H9 (cell line): ENCODE results near the gene NCAM1. TPM values are rescaled to one million over a fixed set of nuclear protein-coding genes. Genes with fewer than 3 reads are reported as not detected.

ENCODE experiments used
- DNase-seq: peaks from one replicate; pipeline ENCODE4 v3.0.0-alpha.2; 2017
- H2AFZ ChIP-seq: one replicate; pipeline ENCODE4 v1.6.1; 2013; ENCODE audit warnings: mild to moderate bottlenecking, low read length, control low read depth, moderate library complexity
- H2AK5ac ChIP-seq: 2 replicates; pipeline ENCODE4 v1.6.1; 2013; ENCODE audit warnings: low read length, control low read depth, mixed read lengths; ENCODE audit not compliant: insufficient read length
- H2BK120ac ChIP-seq: one replicate; pipeline ENCODE4 v1.6.1; 2013; ENCODE audit warnings: low read depth, mild to moderate bottlenecking, low read length, control low read depth, inconsistent platforms; ENCODE audit not compliant: poor library complexity, severe bottlenecking
- H2BK12ac ChIP-seq: 2 replicates; pipeline ENCODE4 v1.6.1; 2013; ENCODE audit warnings: low read length, control low read depth, mixed read lengths, low read depth; ENCODE audit not compliant: insufficient read length
- H2BK15ac ChIP-seq: 2 replicates; pipeline ENCODE4 v1.6.1; 2013; ENCODE audit warnings: low read depth, low read length, control low read depth
- H2BK20ac ChIP-seq: one replicate; pipeline ENCODE4 v1.6.1; 2013; ENCODE audit warnings: low read depth, mild to moderate bottlenecking, low read length, control low read depth, inconsistent platforms; ENCODE audit not compliant: poor library complexity, severe bottlenecking
- H2BK5ac ChIP-seq: 2 replicates; pipeline ENCODE4 v1.6.1; 2013; ENCODE audit warnings: low read length, control low read depth, mixed read lengths; ENCODE audit not compliant: insufficient read length
- H3K14ac ChIP-seq: 2 replicates; pipeline ENCODE4 v1.6.1; 2013; ENCODE audit warnings: low read length, control low read depth; ENCODE audit not compliant: insufficient read depth
- H3K18ac ChIP-seq: 2 replicates; pipeline ENCODE4 v1.6.1; 2013; ENCODE audit warnings: low read depth, mild to moderate bottlenecking, mixed read lengths, low read length, control low read depth; ENCODE audit not compliant: insufficient read length
- H3K23ac ChIP-seq: 2 replicates; pipeline ENCODE4 v1.6.1; 2013; ENCODE audit warnings: low read length, control low read depth, mixed read lengths, low read depth; ENCODE audit not compliant: insufficient read length
- H3K23me2 ChIP-seq: 2 replicates; pipeline ENCODE4 v1.6.1; 2013; ENCODE audit warnings: low read depth, mild to moderate bottlenecking, mixed read lengths, low read length, control low read depth; ENCODE audit not compliant: insufficient read length, poor library complexity, severe bottlenecking
- H3K27ac ChIP-seq: 2 replicates; pipeline ENCODE4 v1.5.1; 2013; ENCODE audit warnings: low read length, control low read depth, mixed read lengths, low read depth; ENCODE audit not compliant: insufficient read length
- H3K27me3 ChIP-seq: 2 replicates; pipeline ENCODE4 v1.6.1; 2013; ENCODE audit warnings: low read length, control low read depth, inconsistent platforms; ENCODE audit not compliant: insufficient read depth
- H3K4ac ChIP-seq: 2 replicates; pipeline ENCODE4 v1.6.1; 2013; ENCODE audit warnings: low read depth, mild to moderate bottlenecking, control low read depth, inconsistent platforms, low read length, moderate library complexity
- H3K4me1 ChIP-seq: 2 replicates; pipeline ENCODE4 v1.6.1; 2013; ENCODE audit warnings: low read length, control low read depth, inconsistent platforms; ENCODE audit not compliant: insufficient read depth
- H3K4me2 ChIP-seq: 2 replicates; pipeline ENCODE4 v1.6.1; 2013; ENCODE audit warnings: low read length, control low read depth, mixed read lengths; ENCODE audit not compliant: insufficient read length, insufficient read depth
- H3K56ac ChIP-seq: 2 replicates; pipeline ENCODE4 v1.6.1; 2013; ENCODE audit warnings: low read depth, mild to moderate bottlenecking, mixed read lengths, low read length, control low read depth; ENCODE audit not compliant: insufficient read length
- H3K79me1 ChIP-seq: 2 replicates; pipeline ENCODE4 v1.6.1; 2013; ENCODE audit warnings: low read depth, mild to moderate bottlenecking, moderate library complexity, low read length, control low read depth, inconsistent platforms; ENCODE audit not compliant: insufficient read depth, poor library complexity, severe bottlenecking
- H3K79me2 ChIP-seq: 2 replicates; pipeline ENCODE4 v1.6.1; 2013; ENCODE audit warnings: low read length, control low read depth, inconsistent platforms; ENCODE audit not compliant: insufficient read depth
- H3K9ac ChIP-seq: 2 replicates; pipeline ENCODE4 v1.6.1; 2013; ENCODE audit warnings: low read length, control low read depth, mixed read lengths; ENCODE audit not compliant: insufficient read length; ENCODE audit errors: extremely low read depth
- H3K9me3 ChIP-seq: one replicate; pipeline ENCODE4 v1.6.1; 2013; ENCODE audit warnings: low read depth, low read length, inconsistent platforms; ENCODE audit not compliant: control insufficient read depth
- H3T11ph ChIP-seq: one replicate; pipeline ENCODE4 v1.6.1; 2013; ENCODE audit warnings: mild to moderate bottlenecking, low read length, control low read depth, inconsistent platforms
- H4K20me1 ChIP-seq: one replicate; pipeline ENCODE4 v1.6.1; 2013; ENCODE audit not compliant: control insufficient read depth, insufficient read length, insufficient read depth
- H4K5ac ChIP-seq: 2 replicates; pipeline ENCODE4 v1.6.1; 2013; ENCODE audit warnings: low read depth, mild to moderate bottlenecking, mixed read lengths, low read length, control low read depth; ENCODE audit not compliant: insufficient read length
- H4K8ac ChIP-seq: replicated peaks from 2 replicates; pipeline ENCODE4 v1.6.1; 2013; ENCODE audit warnings: low read length, control low read depth, mixed read lengths, low read depth; ENCODE audit not compliant: insufficient read length
- H4K91ac ChIP-seq: 2 replicates; pipeline ENCODE4 v1.6.1; 2013; ENCODE audit warnings: low read depth, mild to moderate bottlenecking, moderate library complexity, mixed read lengths, low read length, control low read depth; ENCODE audit not compliant: insufficient read length
- H3K27ac Mint-ChIP-seq, 3 experiments: 2 replicates in 2 of 3; 3 replicates in 1 of 3; pipeline ENCODE4 v1.8.0; 2020 to 2021; ENCODE audit warnings: mixed read lengths in 3 of 3, mild to moderate bottlenecking in 1 of 3, moderate library complexity in 1 of 3
- H3K27me3 Mint-ChIP-seq: 2 replicates; pipeline ENCODE4 v1.8.0; 2021; ENCODE audit warnings: low read depth, mild to moderate bottlenecking, moderate library complexity, mixed read lengths
- H3K36me3 Mint-ChIP-seq, 3 experiments: 2 replicates in 2 of 3; 3 replicates in 1 of 3; pipeline ENCODE4 v1.8.0; 2020 to 2021; ENCODE audit warnings: low read depth in 3 of 3, mixed read lengths in 3 of 3; ENCODE audit not compliant: insufficient read depth in 1 of 3
- H3K4me1 Mint-ChIP-seq, 2 experiments: 2 replicates each; pipeline ENCODE4 v1.8.0; 2020; ENCODE audit warnings: mixed read lengths in 2 of 2
- H3K4me3 Mint-ChIP-seq, 2 experiments: 2 replicates in 1 of 2; 3 replicates in 1 of 2; pipeline ENCODE4 v1.8.0; 2020 to 2021; ENCODE audit warnings: mild to moderate bottlenecking in 2 of 2, mixed read lengths in 2 of 2, moderate library complexity in 1 of 2
- H3K9me3 Mint-ChIP-seq, 2 experiments: 2 replicates in 1 of 2; 3 replicates in 1 of 2; pipeline ENCODE4 v1.8.0; 2020; ENCODE audit warnings: mild to moderate bottlenecking in 2 of 2, mixed read lengths in 2 of 2, moderate library complexity in 1 of 2
- WGBS: extraction: QIAGEN DNeasy Blood & Tissue Kit; methylation state at CpG from one replicate; pipeline ENCODE4 v1.1.7; 2013; ENCODE audit warnings: missing lambda C conversion rate, low lambda C conversion rate, mixed read lengths; ENCODE audit not compliant: insufficient read length; ENCODE audit errors: extremely low coverage; 5-methylcytosine and 5-hydroxymethylcytosine counted together
- total RNA-seq: library from RNA; stranded (reverse); gene quantifications from 2 replicates; pipeline ENCODE4 v1.2.1, GENCODE V29; 2021
- TF ChIP-seq, protein P1 (sequence below): fragments of 200-600 bp; sonication (generic); conservative IDR thresholded peaks from 3 replicates; pipeline ENCODE4 v1.8.0; 2021; ENCODE audit warnings: antibody characterized with exemption, mild to moderate bottlenecking

Gene NCAM1
- total RNA-seq, 1 experiment from 2014 or later, result 2.5 TPM

DNA sequence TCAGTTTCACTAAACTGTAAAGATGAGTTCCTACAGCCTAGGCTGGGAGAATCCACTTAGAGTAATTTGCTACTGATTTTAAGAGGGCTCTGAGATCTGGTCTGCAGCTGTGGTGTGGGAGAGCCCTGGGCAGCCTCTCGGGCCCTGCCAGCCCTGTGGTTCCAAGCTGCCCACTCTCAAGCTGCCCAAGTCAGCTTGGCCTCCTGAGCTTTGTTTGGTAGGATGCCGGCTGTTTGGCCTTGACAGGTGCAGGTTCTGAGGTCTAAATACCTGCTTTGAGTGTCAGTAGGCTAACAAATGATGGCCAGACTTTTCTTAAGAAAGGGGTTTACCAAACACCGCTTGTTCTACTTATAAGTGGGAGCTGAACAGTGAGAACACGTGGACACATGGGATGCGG, 219.9 kb downstream of the NCAM1 start:
- no peaks in the 10 kb centered on the region for H3K79me2 ChIP-seq
- no peak overlapping the region for H2AK5ac ChIP-seq
- H3K4me1 ChIP-seq, result peaks cover 4% of the 10 kb centered on the region; the same call in 1 of the 2 replicates
- H3K9ac ChIP-seq, result no peak overlapping the region
- H4K20me1 ChIP-seq, result no peaks in the 10 kb centered on the region
- no peak overlapping the region for H3K4me3 Mint-ChIP-seq
- no peaks in the 10 kb centered on the region for H3K9me3 ChIP-seq
- no peak overlapping the region for H3K4me2 ChIP-seq
- DNase-seq, result no peak
- H3K4ac ChIP-seq, result no peak overlapping the region
- no peaks in the 10 kb centered on the region for H3K36me3 Mint-ChIP-seq
- H3K4me1 Mint-ChIP-seq, result peaks cover 26 to 29% of the 10 kb centered on the region in 2 experiments
- H4K5ac ChIP-seq, result no peak overlapping the region
- H3K18ac ChIP-seq, result no peak overlapping the region
- no peaks in the 10 kb centered on the region for H3K23me2 ChIP-seq
- no peaks in the 10 kb centered on the region for H3K27me3 ChIP-seq
- no peak overlapping the region for H2BK12ac ChIP-seq
- H3K23ac ChIP-seq, result no peak overlapping the region
- H2BK20ac ChIP-seq, result no peak overlapping the region
- TF ChIP-seq, protein P1, sequence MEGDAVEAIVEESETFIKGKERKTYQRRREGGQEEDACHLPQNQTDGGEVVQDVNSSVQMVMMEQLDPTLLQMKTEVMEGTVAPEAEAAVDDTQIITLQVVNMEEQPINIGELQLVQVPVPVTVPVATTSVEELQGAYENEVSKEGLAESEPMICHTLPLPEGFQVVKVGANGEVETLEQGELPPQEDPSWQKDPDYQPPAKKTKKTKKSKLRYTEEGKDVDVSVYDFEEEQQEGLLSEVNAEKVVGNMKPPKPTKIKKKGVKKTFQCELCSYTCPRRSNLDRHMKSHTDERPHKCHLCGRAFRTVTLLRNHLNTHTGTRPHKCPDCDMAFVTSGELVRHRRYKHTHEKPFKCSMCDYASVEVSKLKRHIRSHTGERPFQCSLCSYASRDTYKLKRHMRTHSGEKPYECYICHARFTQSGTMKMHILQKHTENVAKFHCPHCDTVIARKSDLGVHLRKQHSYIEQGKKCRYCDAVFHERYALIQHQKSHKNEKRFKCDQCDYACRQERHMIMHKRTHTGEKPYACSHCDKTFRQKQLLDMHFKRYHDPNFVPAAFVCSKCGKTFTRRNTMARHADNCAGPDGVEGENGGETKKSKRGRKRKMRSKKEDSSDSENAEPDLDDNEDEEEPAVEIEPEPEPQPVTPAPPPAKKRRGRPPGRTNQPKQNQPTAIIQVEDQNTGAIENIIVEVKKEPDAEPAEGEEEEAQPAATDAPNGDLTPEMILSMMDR, result no peak
- no peaks in the 10 kb centered on the region; a peak in 1 of 5 replicates for H3K9me3 Mint-ChIP-seq
- H3T11ph ChIP-seq, result no peak overlapping the region
- no peak overlapping the region for H4K91ac ChIP-seq
- H3K27ac Mint-ChIP-seq, result no peak overlapping the region
- no peak overlapping the region for H2BK15ac ChIP-seq
- no peak overlapping the region for H3K14ac ChIP-seq
- H3K27me3 Mint-ChIP-seq, result no peaks in the 10 kb centered on the region
- H3K56ac ChIP-seq, result no peak overlapping the region
- H2BK120ac ChIP-seq, result no peak overlapping the region
- no peaks in the 10 kb centered on the region for H3K79me1 ChIP-seq
- no CpG with 5 or more reads among the region's 5 CpGs for WGBS
- H2BK5ac ChIP-seq, result no peak overlapping the region
- H3K27ac ChIP-seq, result no peak overlapping the region
- no peak overlapping the region for H2AFZ ChIP-seq
- H4K8ac ChIP-seq, result no peak overlapping the region
